UCSD-AML1 (cell line): ENCODE measurements around the gene CREBBP.
A peak's percentile ranks its signal among the peaks of the same experiment; 100 is the strongest.

ENCODE experiments used
- DNase-seq: peaks from one replicate; lab custom pipeline; 2025; ENCODE audit not compliant: unreplicated experiment; lab: John Stamatoyannopoulos, UW

The CREBBP gene

DNA sequence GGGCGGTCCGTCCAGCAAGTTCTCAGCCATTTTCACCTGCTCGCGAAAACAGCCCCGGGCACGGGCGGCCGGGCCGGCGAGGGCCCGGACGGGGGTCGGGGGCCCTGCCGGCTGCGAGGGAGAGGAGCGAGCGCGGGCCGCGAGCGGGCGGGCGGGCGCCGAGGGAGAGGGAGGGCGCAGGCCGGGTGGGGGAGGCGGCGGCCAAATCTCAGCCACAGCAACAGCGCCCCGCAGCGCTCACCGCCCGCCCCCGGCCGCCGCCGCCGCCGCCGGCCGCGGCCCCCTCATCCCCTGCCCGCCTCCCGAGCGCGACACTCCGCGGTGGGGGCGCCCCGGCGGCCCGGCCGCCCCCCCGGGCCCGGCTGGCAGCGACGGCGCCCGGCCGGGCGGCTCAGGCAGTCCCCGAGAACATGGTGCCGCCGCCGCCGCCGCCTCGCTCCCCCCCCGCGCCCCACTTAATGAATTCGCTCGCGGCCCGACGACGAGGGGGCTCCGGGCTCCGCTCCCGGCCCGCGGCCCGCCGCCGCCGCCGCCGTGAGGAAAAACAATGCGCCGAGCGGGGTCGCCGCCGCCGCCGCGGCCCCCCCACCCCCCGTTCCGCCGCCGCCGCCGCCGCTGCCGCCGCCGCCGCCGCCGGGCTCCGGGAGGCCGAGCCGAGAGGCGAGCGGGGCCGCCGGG is 487 bp downstream of the CREBBP start:
- DNase-seq = peak; percentile 67

DNA sequence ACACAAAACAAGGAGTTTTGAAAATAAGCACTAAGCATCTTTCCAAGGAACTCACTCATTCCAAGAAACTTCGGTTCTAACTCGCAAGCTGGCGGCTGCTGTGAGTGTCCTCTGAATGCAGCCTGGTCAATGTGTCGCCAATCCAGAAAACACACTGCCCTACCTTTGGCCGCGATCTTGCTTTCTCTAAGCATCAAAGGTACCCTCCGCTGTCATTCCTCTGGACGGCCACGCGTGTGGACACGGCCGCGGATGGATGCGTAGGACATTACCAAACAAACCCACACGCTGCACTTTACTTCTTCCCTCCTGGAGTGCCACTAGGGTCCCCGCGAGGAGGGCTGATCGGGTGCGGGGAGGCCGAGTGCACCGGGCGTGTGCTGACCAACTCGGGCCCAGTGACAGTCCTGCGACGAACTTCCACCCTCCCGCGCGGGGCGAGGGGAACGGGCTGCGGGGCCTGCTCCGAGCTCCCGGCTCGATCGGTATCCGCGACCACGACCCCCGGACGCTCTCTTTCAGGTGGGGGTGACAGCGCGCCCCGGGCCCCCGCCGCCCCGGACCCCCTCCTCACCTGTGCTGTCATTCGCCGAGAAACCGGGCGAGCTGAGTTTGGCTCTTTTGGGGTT is 1.1 kb downstream of the CREBBP start:
- no peak for DNase-seq

DNA sequence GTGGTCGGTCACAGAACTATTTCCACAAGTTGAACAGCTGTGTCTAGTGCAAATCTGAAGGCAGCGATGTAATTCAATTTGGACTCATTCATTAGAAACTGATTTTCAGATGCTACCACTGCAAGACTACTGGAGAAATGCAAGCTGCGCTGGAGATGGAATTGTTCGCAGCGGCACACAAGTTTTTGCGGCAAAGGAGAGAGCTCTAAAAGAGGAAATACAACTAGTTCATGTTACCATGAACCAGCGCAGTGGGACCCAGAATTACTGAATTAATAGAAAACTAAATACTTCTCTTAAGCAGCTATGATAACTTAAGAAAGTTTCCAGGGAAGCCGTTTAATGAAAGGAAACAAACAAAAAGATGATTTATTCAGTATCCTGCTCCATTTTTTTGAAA is 1.9 kb downstream of the CREBBP start:
- no peak for DNase-seq

DNA sequence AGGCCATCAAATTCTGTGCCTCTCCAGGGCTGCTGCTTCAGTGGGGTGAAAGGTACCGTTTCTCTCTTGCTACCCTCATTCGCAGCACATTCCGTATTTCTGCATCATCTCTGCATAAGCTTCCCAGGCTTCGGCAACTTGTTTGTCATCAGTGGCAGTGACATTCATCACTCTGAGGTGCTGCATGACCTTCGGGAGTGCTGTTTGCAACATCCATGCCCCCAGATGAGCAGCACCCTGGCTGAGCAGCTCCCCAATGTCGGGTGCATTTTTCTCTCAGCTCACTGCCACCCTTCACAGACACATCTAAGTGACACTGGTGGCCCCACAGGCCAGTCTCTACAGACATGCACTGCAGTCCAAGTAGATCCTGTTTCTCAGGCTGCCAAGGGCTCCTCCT is 3.8 kb downstream of the CREBBP start:
- DNase-seq = no peak

DNA sequence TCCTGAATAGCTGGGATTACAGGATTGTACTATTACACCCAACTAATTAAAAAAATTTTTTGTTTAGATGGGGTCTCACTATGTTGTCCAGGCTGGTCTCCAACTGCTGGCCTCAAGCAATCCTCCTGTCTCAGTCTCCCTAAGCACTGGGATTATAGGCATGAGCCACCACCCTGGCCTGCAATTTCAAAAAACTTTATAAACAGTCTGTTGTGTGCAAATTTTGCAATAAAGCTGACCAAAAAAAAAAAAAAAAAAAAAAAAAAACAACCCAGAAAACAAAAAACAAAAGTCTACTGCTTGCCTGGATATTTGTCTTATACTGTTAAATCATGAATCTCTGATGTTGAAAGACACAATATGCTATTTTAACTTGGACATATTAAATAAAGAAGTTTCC is 4.4 kb downstream of the CREBBP start:
- DNase-seq = no peak

DNA sequence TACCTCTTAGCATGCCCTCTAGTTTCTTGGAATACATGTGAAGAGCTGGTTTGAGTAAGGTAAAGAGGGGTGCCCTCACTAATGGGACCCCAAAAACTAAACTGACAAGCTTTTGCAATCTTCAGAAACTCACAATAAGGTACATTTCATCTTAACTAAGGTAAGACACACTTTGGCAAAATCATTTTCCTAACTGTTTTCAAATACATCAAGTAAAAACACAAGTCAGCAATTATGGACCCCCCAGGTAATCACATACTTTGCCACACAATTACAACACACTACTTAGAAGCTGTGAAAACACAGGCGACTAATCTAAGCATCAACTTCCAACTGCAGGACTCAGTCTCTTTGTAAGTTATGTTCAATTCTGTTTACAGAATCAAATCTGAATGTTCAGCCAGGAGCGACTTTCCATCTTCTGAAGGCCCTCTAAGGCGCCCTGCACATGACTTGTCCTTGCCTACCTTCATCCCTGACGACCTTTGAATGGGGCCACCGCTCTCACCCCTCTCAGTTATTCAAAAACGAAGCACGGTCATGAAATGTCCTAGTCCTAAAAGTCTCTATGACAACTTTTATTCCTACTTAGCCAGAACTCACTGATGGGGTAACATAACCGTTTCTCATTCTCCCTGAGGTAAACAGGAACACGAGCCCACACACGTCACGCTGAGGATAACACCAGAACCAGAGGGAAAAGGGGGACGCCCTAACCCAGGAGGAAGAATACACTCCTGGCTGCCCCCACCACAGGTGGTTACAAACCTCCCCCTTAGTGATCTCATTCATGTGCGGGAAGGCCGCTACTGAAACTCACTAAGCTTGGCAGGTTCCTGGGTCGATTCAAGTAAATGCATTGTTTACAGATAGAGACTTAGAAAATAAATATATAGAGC is 5.5 kb downstream of the CREBBP start:
- DNase-seq = no peak

DNA sequence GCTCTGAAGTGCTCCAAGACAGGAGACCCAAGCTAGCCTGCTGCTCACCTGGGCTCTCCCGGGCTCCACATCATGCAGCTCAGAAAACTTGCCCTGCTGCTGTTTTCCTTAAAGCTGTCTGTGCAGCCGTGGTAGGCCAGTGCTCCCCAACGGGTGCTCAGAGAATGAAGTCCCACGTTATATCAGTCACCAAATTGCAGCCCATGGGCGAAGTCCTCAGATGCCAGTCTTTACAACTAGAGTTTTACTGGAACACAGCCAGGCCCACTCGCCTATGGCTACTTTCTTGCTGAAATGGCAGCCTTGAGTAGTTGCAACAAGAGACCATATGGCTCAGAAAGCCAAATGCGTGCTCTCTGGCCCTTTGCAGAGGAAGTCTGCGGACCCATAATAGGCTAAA is 6.3 kb downstream of the CREBBP start:
- DNase-seq = no peak

DNA sequence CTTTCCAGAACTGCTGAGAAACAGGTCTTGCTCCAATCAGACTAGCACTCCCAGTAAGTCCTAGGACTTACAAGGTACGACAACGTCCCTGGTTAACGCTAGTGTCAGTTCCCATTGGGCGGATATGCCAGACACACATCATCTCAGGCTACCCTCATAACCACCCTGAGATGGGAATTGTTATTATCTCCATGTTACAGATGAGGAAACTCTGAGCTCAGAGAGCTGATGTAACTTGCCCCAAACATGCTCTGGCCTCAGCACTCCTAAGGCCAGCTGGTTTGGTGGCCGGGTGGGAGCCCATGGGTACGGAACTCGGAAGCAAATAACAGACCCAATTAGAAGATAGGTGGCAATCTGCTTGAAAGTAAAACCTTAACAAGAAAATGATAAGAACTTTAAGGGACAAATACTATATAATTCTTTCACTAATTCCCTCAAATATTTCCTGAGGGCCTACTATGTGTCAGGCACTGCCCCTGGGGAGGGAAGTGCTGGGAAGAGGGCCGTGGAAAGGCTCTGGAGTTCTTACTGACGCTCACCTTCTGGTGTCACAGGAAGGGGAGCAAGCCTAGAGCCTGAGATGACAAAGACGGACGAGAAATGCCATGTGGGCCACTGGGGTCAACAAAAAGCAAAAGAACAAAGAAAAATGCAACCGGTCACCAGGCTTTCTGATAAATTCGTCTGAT is 6.9 kb downstream of the CREBBP start:
- DNase-seq = no peak

DNA sequence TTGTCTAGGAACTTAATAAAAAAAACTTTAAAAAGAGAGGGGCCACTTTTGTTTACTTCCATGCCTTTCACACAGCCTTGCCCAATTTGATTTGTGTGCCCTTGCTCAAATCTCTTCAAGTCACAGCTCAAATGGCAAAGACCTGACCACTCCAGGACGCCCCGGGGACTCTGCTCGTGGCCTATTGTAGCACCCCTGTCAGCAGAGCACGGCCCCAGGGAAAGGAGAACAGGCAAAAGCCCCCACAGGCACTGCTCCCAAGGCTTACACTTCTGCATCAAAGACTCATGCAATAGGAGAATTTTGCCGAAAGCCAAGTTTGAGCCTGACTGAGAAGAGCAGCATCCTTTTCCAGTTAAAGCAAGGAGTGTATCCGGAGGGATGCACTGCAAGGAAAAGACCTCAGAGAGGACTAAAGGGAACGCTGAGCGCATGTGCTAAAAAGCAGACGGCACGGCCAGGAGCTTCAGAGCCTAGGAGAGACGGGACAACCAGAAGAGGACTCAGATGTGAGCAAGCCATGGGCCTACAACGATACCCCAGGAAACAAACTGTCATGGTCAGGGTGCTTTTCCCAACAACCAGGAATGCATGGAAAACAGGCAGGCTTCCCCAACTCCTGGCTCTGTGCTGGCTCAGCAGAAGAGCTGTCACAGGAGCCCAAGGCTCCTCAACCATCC is 8.2 kb downstream of the CREBBP start:
- no peak for DNase-seq

DNA sequence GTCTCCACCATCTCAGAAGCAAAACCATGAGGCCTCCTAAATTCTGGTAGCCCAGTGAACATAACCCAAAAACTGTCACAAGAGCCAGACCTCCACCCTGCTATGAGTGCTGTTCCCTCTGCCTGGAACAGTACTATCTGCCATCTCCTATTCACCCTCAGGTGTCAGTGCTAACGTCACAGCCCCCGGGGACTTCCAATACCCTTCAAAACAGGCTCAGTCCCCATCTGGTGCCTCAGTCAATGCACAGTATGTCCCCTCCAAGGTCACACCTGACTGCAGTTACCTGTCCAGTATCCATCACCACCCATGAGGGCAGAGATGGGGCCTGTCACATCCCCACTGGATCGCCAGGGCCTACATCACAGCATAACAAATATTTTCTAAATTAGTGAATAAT is 11.5 kb downstream of the CREBBP start:
- DNase-seq = no peak

DNA sequence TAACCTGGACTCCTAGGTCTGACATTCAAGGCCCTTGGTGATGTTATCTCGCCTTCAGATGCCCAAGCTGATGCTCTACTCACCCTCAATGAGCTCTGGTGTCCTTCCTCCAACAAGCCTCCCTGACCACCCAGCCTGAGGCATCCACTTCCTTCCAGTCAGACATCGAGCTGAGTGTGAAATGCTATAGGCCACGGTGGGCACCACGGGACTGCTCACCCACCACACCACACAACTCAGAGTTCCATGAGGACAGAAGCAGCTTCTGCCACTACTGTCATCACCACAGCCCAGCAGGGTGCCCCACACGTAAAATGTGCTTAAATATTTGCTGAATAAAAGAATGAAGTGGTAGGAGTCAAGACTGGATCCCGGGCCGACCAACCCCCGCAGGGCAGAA is 12.0 kb downstream of the CREBBP start:
- DNase-seq = no peak

DNA sequence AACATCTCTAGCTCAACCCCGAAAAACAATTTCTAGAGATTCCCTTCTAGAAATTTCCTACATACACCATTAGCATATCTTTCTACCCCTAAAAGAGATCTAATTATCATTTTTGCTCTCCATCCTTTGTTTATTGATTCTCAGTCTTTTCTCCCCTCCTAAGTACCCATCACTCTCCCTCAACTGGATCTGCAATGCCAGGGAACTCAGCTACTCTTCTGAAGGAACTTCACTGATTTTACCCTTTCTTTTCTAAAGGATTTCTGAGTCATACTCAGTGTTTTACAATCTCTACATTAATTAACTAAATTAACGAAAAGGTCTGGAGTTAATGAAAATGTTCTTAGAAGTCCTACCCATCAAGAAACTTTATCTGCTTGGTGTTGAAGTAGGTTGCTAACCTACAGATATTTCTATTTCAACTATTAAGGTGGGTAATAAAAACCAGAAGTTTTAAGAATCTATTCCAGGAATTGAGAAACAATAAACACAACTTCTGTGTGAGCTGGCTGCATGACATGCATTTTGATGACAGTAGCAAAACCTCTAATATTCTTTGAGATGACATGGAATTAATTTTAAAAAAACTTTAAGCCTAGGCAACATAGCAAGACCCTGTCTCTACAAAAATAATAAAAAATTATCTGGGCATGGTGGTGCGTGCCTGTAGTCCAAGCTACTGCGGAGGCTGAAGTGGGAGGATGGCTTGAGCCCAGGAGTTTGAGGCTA is 13.6 kb downstream of the CREBBP start:
- DNase-seq = no peak

DNA sequence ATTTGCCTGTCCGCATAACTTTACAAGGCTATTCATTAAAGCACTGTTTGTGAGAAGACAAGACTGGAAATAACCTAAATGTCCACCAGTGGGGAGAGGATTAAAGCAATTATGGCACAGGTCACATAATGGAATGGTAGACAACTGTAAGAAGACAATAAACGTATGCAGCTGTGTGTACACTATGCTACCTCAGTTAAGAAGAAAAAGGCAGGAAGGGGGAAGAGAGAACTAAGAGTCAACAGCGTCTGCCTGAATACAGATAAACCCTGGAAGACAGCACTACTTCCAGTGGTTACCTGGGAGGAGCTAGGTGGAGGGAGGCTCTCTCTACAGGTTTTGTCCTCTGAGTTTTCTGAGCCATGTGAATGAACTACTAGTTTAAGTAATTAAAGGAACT is 15.3 kb downstream of the CREBBP start:
- DNase-seq = no peak

DNA sequence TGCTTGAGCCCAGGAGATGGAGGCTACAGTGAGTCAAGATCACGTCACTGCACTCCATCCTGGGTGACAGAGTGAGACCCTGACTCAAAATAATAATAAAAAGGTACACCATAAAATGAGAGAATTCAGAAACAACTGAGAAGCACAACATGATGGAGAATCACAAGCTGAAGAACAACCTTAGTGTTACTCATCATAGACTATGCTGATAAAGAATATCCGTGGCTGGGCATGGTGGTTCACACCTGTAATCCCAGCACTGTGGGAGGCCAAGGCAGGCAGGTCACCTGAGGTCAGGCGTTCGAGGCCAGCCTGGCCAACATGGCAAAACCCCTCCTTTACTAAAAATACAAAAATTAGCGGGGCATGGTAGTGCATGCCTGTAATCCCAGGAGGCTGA is 16.0 kb downstream of the CREBBP start:
- DNase-seq = no peak

DNA sequence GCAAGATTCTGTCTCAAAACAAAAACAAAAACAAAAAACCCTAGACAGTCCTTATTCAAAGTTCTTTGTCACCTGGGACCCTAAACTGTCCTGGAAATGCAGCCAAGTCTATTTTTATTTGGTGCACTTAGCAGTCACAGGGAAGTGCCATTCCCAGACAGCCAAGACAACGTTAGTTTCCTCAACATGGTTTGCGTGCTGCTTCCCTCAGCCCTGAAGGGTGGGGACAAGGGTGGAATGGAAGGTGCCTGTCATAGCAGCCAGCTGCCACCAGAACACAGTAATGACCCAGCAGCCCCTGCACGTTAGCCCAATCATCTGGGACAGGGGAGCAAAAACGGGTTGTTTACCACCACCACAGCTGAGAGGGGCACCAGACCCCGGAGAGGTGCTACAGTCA is 16.9 kb downstream of the CREBBP start:
- no peak for DNase-seq

DNA sequence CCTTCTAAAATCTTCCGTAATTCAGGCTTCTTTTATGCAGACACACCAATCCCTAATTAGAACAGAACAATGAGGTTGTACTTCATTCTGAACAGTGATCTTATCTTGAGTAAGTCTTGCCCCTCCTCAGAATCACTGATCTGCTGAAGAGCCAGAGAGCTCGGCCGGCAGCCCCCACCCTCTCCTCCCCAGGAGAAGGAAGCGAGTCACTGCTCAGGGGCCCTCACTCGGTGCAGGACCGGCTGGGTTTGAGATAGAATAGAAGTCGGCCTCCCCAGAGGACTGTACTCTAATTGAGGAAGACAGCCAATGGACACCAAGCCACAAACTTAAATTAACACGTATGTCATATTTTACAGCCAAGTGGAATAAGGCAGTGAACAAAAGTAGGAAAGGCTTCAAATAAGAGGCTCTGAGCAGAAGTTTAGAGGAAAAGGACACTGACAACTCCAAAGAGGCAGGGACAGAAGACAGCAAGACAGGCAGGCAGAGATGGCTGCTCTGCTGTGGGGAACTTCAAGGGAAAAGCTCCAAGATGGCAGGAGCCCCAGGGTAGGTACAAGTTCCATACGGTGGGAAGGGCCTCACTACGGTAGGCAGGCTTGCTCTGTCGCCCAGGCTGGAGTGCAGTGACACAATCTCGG is 18.6 kb downstream of the CREBBP start:
- DNase-seq = peak; percentile 51

DNA sequence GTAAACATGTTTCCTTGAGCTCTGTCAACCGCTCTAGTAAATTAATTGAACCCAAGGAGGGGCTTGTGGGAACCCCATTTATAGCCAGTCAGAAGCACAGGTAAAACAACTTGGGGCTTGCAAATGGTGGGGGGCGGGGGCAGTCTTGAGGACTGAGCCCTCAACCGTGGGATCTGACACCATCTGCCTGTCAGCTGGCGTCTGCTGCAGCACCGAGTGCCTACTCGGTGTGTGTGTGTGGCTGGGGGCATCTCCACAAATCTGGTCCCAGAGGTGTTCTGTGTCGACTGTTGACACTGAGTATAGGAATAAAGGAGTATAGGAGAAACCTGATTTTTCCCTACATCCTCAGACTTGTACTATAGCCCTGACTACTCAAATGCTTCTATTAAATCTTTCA is 20.6 kb downstream of the CREBBP start:
- DNase-seq = no peak

DNA sequence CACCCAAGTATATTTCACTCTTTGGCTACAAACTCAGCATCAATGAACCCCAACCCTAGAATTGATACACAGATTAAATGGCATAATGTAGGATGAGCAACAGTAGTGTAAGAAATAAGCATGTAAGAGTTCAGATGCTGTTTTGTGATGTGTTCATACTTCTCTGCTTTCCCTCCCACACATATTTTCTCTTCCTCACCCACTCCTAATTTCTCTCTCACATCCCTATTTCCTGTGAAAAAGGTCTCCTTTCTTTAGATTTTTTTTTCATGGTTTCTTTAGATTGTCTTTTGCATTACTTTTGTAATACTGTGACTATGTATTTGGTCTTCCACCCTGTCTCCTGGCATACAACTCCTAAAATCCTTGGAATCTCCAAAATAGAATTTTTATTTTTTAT is 21.7 kb downstream of the CREBBP start:
- no peak for DNase-seq

DNA sequence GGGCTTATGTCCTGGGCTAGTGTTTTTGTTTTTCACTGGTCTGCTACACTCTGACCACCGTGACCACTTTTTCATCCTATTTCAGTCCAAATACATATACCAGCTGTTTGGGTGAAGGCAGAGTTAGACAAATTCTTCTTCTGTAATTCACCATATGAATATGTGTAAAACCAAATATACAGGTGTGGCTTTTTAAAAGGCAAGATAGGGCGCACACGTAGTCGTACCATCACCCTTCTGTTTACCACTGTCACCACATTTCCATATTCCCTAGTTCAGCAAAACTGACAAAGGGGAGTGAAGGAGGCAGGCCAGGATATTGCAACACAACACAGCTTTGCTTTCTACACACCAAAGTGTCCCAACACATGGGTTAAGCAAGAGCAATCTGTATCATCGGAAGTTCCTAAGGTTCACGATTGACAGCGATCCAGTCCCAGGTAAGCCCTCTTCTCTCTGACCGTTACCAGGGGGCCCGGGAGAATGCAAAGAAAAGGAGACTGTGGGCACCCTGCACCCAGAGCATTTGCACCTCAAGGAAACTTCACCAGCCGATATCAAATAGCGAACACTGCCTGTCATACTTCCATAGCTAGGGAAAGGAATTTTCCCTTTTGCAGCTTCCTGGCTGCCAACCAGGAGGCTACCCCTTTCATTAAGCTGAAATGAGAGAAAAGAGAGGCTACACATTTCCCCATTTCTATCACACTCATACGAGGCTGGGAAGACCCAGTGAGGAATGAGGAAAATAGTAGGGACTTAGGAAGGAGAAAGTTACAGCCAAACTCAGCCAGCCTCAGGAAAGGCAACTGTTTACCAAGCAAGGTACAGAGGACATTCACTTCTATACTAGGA is 23.1 kb downstream of the CREBBP start:
- no peak for DNase-seq
